ENCODE data around the gene SAMD10. TPM values are rescaled to one million over a fixed set of nuclear protein-coding genes. Genes with fewer than 3 reads are reported as not detected.

The SAMD10 gene
- total and polyA plus RNA-seq, 8 donors: 2.9 to 68.1 (median 6.5) TPM

DNA sequence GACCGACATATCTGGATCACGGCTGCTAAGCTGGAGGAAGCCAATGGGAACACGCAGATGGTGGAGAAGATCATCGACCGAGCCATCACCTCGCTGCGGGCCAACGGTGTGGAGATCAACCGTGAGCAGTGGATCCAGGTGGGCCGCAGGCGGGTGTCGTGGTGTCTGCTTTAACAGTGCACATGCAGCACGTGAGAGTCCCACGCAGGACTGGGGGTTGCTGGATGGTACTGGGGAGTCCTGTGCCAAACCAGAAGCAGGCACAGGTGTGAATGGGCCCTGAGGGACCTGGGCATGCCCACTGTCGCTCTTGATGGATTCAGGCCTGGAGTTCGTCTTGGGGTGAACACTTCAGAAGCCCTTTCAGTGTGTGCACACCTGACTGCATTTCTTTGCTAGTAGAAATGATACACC, 31.9 kb upstream of the SAMD10 start:
- Histone ChIP-seq H3K36me3 (peaks cover 45 to 91% (median 89%) of the 10 kb centered on the region in 4 donors), H3K27me3 (no peaks in the 10 kb centered on the region), H3K9me3 (no peaks in the 10 kb centered on the region), H3K4me3 (no peak overlapping the region), H3K27ac (no peak overlapping the region), H3K4me1 (no peaks in the 10 kb centered on the region)
- DNase-seq: no peak
- 96 to 98% (median 98%) methylated on average over 16 of the region's 16 CpGs for WGBS, 5 donors
- intact Hi-C loops (cut with DNase I; ENCODE audit: low total_unique reads): no loop called here
- TF ChIP-seq, protein P1, sequence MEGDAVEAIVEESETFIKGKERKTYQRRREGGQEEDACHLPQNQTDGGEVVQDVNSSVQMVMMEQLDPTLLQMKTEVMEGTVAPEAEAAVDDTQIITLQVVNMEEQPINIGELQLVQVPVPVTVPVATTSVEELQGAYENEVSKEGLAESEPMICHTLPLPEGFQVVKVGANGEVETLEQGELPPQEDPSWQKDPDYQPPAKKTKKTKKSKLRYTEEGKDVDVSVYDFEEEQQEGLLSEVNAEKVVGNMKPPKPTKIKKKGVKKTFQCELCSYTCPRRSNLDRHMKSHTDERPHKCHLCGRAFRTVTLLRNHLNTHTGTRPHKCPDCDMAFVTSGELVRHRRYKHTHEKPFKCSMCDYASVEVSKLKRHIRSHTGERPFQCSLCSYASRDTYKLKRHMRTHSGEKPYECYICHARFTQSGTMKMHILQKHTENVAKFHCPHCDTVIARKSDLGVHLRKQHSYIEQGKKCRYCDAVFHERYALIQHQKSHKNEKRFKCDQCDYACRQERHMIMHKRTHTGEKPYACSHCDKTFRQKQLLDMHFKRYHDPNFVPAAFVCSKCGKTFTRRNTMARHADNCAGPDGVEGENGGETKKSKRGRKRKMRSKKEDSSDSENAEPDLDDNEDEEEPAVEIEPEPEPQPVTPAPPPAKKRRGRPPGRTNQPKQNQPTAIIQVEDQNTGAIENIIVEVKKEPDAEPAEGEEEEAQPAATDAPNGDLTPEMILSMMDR (IDR thresholded peaks at IDR 0.05): no peak
- TF ChIP-seq POLR2A (IDR thresholded peaks at IDR 0.05) (no peak), POLR2AphosphoS5 (IDR thresholded peaks at IDR 0.05) (no peak), EP300 (IDR thresholded peaks at IDR 0.05) (no peak)

DNA sequence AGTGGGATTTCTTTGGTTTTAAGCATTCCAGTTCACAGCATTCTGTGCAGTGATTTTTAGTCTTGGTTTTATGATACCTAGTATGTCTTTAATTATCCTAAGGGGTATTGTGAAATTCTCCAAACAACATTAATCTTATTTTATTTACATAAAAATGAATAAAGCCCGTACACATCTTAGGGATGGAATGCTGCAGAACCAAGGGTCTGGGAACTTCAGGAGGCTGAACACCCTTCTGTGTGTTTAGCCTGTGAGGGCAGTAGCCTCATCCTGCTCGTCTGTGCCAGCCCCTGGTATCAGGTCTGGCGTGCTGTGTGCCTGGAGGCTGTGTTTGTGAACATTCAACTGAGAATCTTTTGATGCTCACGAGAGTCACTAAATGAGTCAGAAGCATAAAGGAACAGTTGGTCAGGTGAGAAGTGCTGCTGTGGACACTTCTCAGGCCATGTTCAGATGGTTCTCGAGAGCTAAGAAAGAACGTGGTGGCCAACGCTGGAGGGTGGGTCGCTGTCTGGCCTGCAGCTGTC, 31.3 kb upstream of the SAMD10 start:
- Histone ChIP-seq H3K36me3 (peaks cover 41 to 91% (median 89%) of the 10 kb centered on the region in 4 donors), H3K9me3 (no peaks in the 10 kb centered on the region), H3K27ac (no peak overlapping the region), H3K4me1 (no peaks in the 10 kb centered on the region), H3K4me3 (no peak overlapping the region), H3K27me3 (no peaks in the 10 kb centered on the region)
- DNase-seq: no peak
- TF ChIP-seq, protein P1 (IDR thresholded peaks at IDR 0.05): no peak
- TF ChIP-seq EP300 (IDR thresholded peaks at IDR 0.05) (no peak), POLR2AphosphoS5 (IDR thresholded peaks at IDR 0.05) (no peak), POLR2A (IDR thresholded peaks at IDR 0.05) (no peak)
- intact Hi-C loops (cut with DNase I; ENCODE audit: low total_unique reads): no loop called here
- 85 to 91% (median 88%) methylated on average over 8 of the region's 8 CpGs for WGBS, 5 donors

DNA sequence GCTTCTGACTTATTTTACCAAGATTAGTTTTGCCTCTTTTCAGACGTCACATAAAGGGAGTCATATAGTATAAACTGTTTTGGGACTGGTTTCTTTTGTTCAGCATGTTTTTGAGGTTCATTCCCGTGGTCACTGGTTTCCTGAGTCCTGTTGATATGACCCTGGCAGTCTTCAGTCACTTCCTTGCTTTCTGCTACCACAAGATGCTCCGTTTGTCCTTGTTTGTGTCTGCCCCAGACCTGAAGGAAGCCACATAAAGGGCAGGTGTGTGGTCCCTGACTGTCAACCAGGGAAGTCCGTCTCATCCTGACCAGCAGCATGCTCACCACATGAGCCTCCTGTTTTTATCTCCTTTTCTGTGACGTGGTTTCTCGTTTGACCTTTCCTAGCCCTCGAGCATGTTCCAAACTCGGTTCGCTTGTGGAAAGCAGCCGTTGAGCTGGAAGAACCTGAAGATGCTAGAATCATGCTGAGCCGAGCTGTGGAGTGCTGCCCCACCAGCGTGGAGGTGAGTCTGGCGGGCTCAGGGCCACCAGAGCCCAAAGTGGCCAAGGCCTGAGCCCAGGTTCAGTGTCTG, 30.5 kb upstream of the SAMD10 start:
- Histone ChIP-seq H3K4me1 (no peaks in the 10 kb centered on the region), H3K27me3 (no peaks in the 10 kb centered on the region), H3K27ac (no peak overlapping the region), H3K4me3 (no peak overlapping the region), H3K9me3 (no peaks in the 10 kb centered on the region), H3K36me3 (peaks cover 41 to 91% (median 89%) of the 10 kb centered on the region in 4 donors)
- DNase-seq: no peak
- TF ChIP-seq POLR2AphosphoS5 (IDR thresholded peaks at IDR 0.05) (no peak), POLR2A (IDR thresholded peaks at IDR 0.05) (no peak), EP300 (IDR thresholded peaks at IDR 0.05) (no peak)
- TF ChIP-seq, protein P1 (IDR thresholded peaks at IDR 0.05): no peak
- intact Hi-C loops (cut with DNase I; ENCODE audit: low total_unique reads): no loop called here
- 86 to 92% (median 88%) methylated on average over 13 of the region's 13 CpGs for WGBS, 5 donors

DNA sequence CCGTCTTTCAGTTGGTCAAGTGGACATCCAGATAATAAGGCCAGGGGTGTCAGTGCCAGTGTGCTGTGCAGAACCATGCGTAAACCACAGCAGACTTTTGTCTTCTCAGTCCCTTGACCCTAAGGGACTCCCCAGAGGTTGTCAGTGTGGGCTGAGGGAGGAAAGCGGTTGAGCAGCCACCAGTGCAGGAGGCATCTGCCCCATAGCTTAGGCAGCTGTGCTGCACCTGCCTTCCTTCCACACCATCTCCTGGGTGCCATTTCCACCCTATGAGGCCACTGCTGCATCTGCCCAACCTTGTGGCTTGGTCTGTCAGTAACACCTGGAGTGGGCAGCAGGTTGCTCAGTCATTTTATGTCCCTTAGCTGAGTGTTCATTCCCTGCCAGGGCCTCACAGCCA, 27.5 kb upstream of the SAMD10 start:
- intact Hi-C loops (cut with DNase I; ENCODE audit: low total_unique reads): no loop called here
- H3K27me3 ChIP-seq: no peaks in the 10 kb centered on the region
- no peaks in the 10 kb centered on the region for H3K4me1 ChIP-seq
- H3K36me3 ChIP-seq: peaks cover 55 to 98% (median 96%) of the 10 kb centered on the region in 4 donors
- 90 to 100% (median 94%) methylated on average over 1 to 3 of the region's 3 CpGs for WGBS, 5 donors
- no peaks in the 10 kb centered on the region for H3K9me3 ChIP-seq
- H3K4me3 ChIP-seq: no peak overlapping the region
- DNase-seq: no peak
- no peak for TF ChIP-seq EP300 (IDR thresholded peaks at IDR 0.05)
- no peak for TF ChIP-seq POLR2A (IDR thresholded peaks at IDR 0.05)
- no peak for TF ChIP-seq POLR2AphosphoS5 (IDR thresholded peaks at IDR 0.05)
- no peak overlapping the region for H3K27ac ChIP-seq

DNA sequence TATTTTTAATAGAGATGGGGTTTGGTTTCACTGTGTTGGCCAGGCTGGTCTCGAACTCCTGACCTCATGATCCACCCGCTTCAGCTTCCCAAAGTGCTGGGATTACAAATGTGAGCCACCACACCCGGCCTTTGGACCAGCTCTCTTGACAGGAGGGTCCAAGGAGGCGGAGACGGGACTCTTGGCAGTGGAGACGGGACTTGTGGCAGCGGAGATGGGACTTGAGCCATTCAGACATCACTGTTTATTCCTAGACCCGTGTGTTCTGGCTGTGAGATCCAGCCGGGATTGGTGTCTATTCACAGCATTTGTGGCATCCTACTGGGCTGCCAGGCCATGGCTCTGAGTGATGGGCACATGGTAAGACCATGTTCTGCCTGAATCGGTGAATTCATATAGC, 27.0 kb upstream of the SAMD10 start:
- H3K27me3 ChIP-seq: no peaks in the 10 kb centered on the region
- no peaks in the 10 kb centered on the region for H3K4me1 ChIP-seq
- peaks cover 57 to 100% (median 98%) of the 10 kb centered on the region in 4 donors for H3K36me3 ChIP-seq
- H3K27ac ChIP-seq: no peak overlapping the region
- DNase-seq: no peak
- no peaks in the 10 kb centered on the region for H3K9me3 ChIP-seq
- H3K4me3 ChIP-seq: no peak overlapping the region
- intact Hi-C loops (cut with DNase I; ENCODE audit: low total_unique reads): no loop called here
- 81 to 88% (median 83%) methylated on average over 3 to 10 of the region's 10 CpGs for WGBS, 5 donors
- TF ChIP-seq, protein P1 (IDR thresholded peaks at IDR 0.05): no peak
- no peak for TF ChIP-seq POLR2AphosphoS5 (IDR thresholded peaks at IDR 0.05)
- no peak for TF ChIP-seq EP300 (IDR thresholded peaks at IDR 0.05)
- TF ChIP-seq POLR2A (IDR thresholded peaks at IDR 0.05): no peak

Data from stomach (tissue), 9 donors.